Measurements from ENCODE around the gene CAMKMT.
A peak's percentile ranks its signal among the peaks of the same experiment; 100 is the strongest.

CAMKMT gene

GRCh38 chr2:44747794-44748193, 386.0 kb downstream of the CAMKMT start:
- DNase-seq = no peak

- DNase-seq = no peak
These were observed 390.2 kb downstream of the CAMKMT start for GRCh38 chr2:44751754-44752479.

GRCh38 chr2:44752761-44753160, 391.0 kb downstream of the CAMKMT start:
- DNase-seq = no peak

GRCh38 chr2:44753552-44754285, 392.0 kb downstream of the CAMKMT start:
- DNase-seq = no peak

GRCh38 chr2:44758591-44758990, 396.8 kb downstream of the CAMKMT start:
- DNase-seq = no peak

- DNase-seq = no peak
These were observed 398.1 kb downstream of the CAMKMT start for GRCh38 chr2:44759823-44760222.

GRCh38 chr2:44763275-44763782, 401.6 kb downstream of the CAMKMT start:
- DNase-seq = peak; percentile 24

- no peak for DNase-seq
These were observed 404.5 kb downstream of the CAMKMT start for GRCh38 chr2:44766220-44766619.

- peak; percentile 9 for DNase-seq
These were observed 405.0 kb downstream of the CAMKMT start for GRCh38 chr2:44766777-44767176.

GRCh38 chr2:44767691-44768090, 405.9 kb downstream of the CAMKMT start:
- peak; percentile 47 for DNase-seq

GRCh38 chr2:44768438-44769236, 406.9 kb downstream of the CAMKMT start:
- DNase-seq = peak; percentile 77

- DNase-seq = peak; percentile 22
These were observed 407.7 kb downstream of the CAMKMT start for GRCh38 chr2:44769349-44770011.

- peak; percentile 60 for DNase-seq
These were observed 408.8 kb downstream of the CAMKMT start for GRCh38 chr2:44770221-44771195.

- DNase-seq = no peak
These were observed 409.8 kb downstream of the CAMKMT start for GRCh38 chr2:44771522-44771921.

GRCh38 chr2:44772131-44772530, 410.4 kb downstream of the CAMKMT start:
- peak; percentile 55 for DNase-seq

GRCh38 chr2:44772669-44773378, 411.1 kb downstream of the CAMKMT start:
- DNase-seq = peak; percentile 77

- DNase-seq = peak; percentile 32
These were observed 413.2 kb downstream of the CAMKMT start for GRCh38 chr2:44774826-44775492.

GRCh38 chr2:44777036-44777435, 415.3 kb downstream of the CAMKMT start:
- peak; percentile 59 for DNase-seq

GRCh38 chr2:44777537-44777936, 415.8 kb downstream of the CAMKMT start:
- DNase-seq = no peak

GRCh38 chr2:44778221-44778654, 416.5 kb downstream of the CAMKMT start:
- DNase-seq = peak; percentile 74
